Bone marrow (tissue), 2 donors: ENCODE data around the gene C3orf22.
"Not testable (repeated sequence)": the region's sequence is repeated elsewhere in the genome, so short reads cannot be mapped to it uniquely, and the experiment has no call there.

Experiments used
- DNase-seq, 2 donors: peaks; one replicate each; lab custom pipeline; 2025; lab: John Stamatoyannopoulos, UW

C3orf22 gene

DNA sequence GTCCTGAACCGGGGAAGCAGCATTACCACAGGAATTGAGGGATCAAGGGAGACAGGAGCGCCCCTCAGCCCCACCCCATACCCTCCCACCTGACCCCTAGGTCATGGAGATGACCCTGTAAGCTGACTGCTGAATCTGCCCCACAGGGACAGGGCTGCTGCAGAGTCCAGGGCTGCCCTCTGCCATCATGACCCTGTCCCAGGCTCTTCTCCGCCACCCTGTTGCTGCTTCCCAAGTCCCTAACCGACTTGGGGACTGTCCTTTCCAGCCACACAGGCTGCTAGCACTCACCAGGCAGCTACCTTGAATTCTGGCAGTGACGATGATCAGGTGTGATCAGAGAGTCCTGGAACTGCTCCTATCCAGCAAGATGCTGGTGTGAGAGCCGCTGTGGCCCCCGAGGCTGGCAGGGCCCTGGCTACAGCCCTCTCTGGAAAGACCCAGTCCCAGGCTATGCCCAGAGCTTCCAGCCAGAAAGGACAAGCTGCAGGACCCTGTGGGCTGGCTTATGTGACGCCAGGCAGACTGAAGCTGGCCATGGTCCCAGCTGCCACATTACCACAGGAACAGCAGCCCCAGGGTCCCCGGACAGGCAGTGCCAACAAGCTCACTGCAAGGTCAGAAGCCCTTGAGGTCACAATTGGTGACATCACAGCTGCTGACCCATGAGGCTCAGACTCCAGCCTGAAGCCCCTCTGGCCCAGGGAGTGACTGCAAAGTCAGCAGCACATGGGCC, at the start of gene C3orf22:
C3orf22 (minus strand) TSS at position 597 of the 736 bp plus-strand sequence. CDS start 5,542 bp downstream, outside the sequence.
- no peak for DNase-seq

GRCh38 chr3:126607214-126607908, 48.6 kb upstream of the C3orf22 start:
- peak in 1 of 2 donors; percentile 84 for DNase-seq

GRCh38 chr3:126606001-126606400, 47.3 kb upstream of the C3orf22 start:
- DNase-seq = no peak

- no peak for DNase-seq
These were observed 46.0 kb upstream of the C3orf22 start for GRCh38 chr3:126604691-126605090.

DNA sequence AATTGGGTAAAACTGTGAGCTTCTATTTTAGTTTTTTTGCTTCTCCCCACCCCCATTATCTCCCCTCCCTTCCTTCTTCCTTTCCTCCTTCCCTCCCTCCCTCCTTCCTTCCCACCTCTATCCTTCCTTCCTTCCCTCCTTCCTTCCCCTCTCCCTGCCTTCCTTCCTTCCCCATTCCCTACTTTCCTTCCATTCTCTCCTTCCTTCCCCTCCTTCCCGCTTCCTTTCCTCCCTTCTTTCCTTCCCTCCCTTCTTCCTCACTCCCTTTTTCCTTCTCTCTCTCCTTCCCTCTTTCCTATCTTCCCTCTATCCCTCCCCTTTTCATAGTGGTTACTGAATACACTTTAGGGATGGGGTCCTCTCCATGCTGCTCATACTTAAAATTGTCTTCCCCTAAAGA, 40.4 kb upstream of the C3orf22 start:
- no peak for DNase-seq

GRCh38 chr3:126595479-126595878, 36.7 kb upstream of the C3orf22 start:
- not testable (repeated sequence) for DNase-seq

DNA sequence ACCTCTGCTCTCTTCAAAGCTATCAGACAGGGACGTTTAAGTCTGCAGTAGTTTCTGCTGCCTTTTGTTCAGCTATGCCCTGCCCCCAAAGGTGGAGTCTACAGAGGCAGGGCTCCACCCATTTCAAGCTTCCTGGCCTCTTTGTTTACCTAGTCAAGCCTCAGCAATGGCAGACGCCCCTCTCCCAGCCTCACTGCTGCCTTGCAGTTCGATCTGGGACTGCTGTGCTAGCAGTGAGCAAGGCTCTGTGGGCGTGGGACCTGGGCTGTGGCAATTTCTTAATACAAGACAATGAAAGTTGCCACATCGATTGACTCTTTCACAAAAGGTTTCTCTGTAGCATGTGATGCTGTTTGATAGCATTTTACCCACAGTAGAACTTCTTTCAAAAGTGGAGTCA, 32.8 kb upstream of the C3orf22 start:
- DNase-seq = not testable (repeated sequence)

- DNase-seq = no peak
These were observed 23.6 kb upstream of the C3orf22 start for GRCh38 chr3:126582311-126582710.

GRCh38 chr3:126581569-126581968, 22.8 kb upstream of the C3orf22 start:
- DNase-seq = no peak

DNA sequence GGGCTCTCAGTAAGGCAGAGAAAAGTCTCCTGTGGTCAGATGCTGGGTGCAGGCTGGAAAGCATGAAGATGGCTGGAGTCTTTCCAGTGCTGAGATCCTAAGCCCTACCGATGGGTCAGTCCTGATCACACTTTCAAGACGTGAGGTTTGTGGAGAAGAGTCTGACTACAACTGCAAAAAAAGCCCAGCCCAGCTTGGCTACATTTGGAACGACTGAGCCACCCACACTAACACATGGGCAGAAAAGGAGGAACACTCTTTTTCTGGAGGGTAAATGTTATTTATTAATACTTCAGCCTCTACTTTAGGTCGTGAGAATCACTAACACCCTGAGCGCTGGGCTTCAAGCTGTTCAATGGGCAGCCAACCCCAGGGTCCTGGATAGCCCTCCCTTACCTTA, 22.0 kb upstream of the C3orf22 start:
- DNase-seq = no peak

GRCh38 chr3:126578702-126579101, 20.0 kb upstream of the C3orf22 start:
- no peak for DNase-seq

DNA sequence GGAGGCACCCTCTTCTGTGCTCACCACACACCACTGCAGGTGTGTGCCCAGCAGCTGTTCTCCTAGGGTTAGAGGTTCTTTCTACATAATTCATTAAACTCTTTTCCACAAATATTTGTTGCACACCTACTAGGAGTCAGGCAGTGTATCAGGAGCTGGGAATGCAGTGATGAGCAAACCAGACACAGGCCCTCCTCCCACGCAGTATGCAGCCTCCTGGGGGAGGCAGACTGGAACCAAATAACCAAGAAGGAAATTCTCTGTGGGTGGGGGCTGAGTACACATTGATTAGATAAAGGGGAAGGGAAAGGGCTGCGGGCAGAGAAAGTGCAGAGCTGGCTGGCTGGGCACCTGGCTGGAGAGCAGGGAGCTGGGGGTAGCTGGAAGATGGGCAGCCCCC, 18.5 kb upstream of the C3orf22 start:
- DNase-seq = no peak

GRCh38 chr3:126573492-126574117, 14.9 kb upstream of the C3orf22 start:
- DNase-seq = no peak

DNA sequence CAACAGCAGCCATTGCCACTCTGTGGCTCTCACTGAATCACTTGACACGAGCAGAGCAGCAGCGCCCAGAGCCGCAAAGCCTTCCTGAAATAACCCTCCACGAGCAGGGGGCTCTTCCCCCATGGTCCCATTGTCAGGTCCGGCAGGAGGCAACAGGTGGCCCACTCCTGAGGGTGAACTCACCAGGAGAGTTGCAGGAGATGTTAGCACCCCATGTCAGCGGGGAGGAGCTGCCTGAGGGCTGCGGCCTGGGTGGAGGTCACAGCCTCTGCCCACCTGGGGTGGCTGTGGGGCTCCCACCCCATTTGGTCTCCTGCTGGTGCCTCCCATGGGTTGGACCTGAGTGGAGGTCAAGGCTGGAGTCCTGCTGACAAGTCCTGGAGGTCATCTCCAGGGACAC, 12.3 kb upstream of the C3orf22 start:
- DNase-seq = no peak

DNA sequence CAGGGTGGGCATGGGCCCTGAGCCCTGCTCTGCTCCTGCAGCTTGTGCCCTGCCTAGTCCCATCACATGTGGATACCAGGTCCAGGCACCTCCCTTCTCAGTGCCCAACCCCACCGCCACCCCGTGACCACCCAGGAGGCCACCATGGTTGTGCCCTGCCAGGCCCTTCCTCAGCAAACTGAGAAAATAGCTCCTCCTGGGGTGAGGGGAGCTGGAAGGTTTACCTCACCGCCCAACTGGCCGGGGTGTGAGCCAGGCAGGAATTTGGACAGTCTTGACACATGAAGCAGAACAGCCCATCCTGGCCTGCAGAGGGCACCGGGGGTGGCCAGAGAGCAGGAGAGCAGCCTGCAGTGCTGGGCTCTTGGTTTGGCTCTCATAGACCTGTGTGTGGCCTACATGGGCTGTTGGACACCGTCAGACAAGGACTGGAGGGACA, 11.4 kb upstream of the C3orf22 start:
- no peak for DNase-seq

DNA sequence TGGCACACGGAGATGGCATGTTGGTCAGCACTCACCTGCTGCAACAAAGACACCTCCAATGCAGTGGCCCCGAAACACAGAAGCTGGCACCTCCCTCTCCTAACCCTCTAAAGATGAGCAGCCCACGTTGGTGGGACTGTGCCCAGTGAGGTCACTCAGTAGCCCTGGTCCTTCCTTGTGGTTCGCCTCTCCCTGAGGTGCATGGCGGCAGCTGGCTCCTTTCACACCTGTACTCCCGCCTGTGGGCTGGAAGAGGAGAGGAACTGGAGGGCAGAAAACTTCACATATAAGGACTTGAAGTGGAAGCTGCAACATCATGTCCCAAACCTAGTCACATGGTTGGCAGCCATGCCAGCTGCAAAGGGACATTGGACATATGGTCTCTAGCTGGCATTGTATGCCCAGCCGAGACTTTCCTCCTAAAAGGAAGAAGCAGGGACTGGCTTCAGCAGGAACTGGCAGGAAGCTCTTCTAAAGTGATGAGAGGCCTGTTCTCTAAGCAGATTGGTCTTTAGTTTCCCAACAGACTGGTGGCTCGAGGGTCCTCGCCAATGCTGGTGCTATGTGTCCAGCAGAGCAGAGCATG, 10.8 kb upstream of the C3orf22 start:
- DNase-seq = no peak

DNA sequence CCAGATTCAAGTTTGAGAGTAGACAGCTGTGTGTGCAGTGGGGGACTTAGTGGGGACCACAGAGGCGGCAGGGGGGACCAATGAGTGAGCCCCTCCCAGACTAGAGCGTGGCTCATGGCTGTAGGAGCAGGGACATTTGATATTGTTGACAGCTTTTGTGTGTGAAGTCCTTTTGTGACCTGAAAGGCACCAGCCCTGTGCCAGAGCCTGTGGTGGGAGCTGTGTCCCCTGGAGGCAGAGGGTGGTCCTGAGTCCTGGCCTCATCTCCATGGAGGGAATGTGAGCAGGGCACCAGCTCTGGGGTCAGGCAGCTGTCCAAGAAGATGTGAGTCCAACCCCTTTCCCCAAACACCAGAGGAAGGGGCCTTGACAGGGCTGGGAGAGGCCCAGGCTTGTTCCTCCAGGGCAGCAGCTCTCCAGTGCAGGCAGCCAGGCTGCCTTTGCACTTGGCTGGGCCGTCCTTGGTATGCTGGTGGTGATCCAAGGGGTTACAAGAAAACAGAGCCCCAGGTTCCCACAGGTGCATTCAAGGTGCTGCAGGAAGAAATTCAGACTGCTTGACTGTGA, 10.1 kb upstream of the C3orf22 start:
- no peak for DNase-seq

DNA sequence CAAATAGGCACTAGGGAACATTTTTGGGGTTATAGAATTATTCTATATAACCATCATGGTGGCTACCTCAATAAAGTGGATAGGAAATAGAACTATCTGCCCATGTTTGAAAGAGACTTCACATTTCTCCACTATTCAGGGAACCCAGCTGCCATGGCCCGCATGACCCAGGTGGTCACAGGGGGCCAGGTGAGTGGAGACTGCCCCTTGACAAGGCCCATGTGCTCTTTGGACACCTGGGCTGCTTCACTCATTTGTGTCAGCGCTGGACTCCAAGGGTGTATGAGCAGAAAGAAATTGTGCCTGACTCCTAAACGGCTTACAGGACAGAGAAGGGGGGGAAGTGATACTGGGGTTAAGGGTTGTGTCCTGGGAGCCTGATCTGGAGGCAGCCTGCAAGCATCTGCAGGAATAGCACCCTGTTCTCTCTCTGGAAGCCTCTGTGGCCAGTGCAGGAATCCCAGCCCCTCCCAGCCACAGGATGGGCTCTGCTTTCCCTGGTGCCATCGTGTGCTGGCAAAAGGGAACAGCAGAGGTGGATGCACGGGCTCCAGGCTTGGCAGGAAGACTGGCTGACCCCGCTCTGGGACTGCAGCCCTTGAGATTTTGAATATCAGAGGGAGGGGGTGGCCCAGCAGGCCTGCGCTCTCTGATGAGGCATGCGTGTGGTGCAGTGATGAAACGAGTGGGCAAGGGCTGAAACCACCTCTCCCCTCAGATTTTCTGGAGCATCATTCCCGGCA, 9.1 kb upstream of the C3orf22 start:
- no peak for DNase-seq

GRCh38 chr3:126562737-126563276, 4.1 kb upstream of the C3orf22 start:
- no peak for DNase-seq

GRCh38 chr3:126557761-126558160, 971 bp downstream of the C3orf22 start:
- DNase-seq = no peak

DNA sequence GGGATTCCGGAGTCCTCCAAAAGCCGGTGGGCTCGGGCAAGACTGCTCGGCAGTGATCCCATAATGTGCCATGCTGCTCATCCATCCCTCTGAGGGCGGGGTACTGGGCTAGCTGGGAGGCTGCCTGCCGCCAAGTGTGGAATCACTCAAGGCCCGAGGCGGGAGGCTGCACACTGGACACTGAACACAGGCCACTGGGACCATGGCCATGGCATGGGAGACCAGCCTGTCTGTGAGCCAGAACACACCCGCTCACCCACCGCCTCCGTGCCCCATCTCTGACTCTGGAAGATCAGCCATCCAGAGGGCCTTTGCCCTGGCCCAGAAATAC, 1.4 kb downstream of the C3orf22 start:
- DNase-seq = no peak
